Lung (tissue), 12 donors: ENCODE results near the gene ART4. TPM values are rescaled to one million over a fixed set of nuclear protein-coding genes. Genes with fewer than 3 reads are reported as not detected.
A peak's percentile ranks its signal among the peaks of the same experiment; 100 is the strongest.

ENCODE experiments used
- ATAC-seq: fragments of 200-7000 bp; cut with Tn5 transposase; one replicate; pipeline ENCODE4 v1.9.1; 2020; ENCODE audit warnings: moderate number of reproducible peaks; ENCODE audit not compliant: insufficient read depth, low FRiP score
- DNase-seq, 3 donors: peaks; one replicate each; pipeline ENCODE4 v3.0.0-alpha.2; 2013 to 2017
- H3K27ac ChIP-seq, 2 donors: one replicate each; pipeline ENCODE4 v1.5.1; 2013; ENCODE audit warnings: mild to moderate bottlenecking in 2 of 2, moderate library complexity in 2 of 2, control low read depth in 1 of 2, inconsistent platforms in 1 of 2, low read depth in 1 of 2, low read length in 1 of 2
- H3K27me3 ChIP-seq, 3 donors: one replicate each; pipeline ENCODE4 v1.5.1; 2013; ENCODE audit warnings: low read length in 2 of 3; ENCODE audit not compliant: control insufficient read depth in 3 of 3, insufficient read depth in 3 of 3
- H3K36me3 ChIP-seq, 4 donors: one replicate each; pipeline ENCODE4 v1.5.1; 2013; ENCODE audit warnings: low read length in 4 of 4, mild to moderate bottlenecking in 1 of 4, moderate library complexity in 1 of 4; ENCODE audit not compliant: control insufficient read depth in 4 of 4, insufficient read depth in 4 of 4
- H3K4me1 ChIP-seq, 5 donors: one replicate each; pipeline ENCODE4 v1.5.1; 2013; ENCODE audit warnings: low read length in 5 of 5, mild to moderate bottlenecking in 2 of 5, moderate library complexity in 1 of 5; ENCODE audit not compliant: control insufficient read depth in 5 of 5, insufficient read depth in 5 of 5
- H3K4me3 ChIP-seq: one replicate; pipeline ENCODE4 v1.5.1; 2013; ENCODE audit warnings: mild to moderate bottlenecking, control low read depth, moderate library complexity
- H3K9ac ChIP-seq, 2 donors: one replicate each; pipeline ENCODE4 v1.5.1; 2013; ENCODE audit warnings: low read length in 2 of 2, control low read depth in 1 of 2; ENCODE audit not compliant: insufficient read depth in 1 of 2
- H3K9me3 ChIP-seq, 4 donors: one replicate each; pipeline ENCODE4 v1.5.1; 2013; ENCODE audit warnings: low read length in 3 of 4, mild to moderate bottlenecking in 1 of 4, moderate library complexity in 1 of 4; ENCODE audit not compliant: control insufficient read depth in 4 of 4, insufficient read depth in 3 of 4
- CTCF ChIP-seq: IDR thresholded peaks from 2 replicates; pipeline ENCODE4 v1.5.1; 2012; ENCODE audit warnings: mild to moderate bottlenecking; ENCODE audit errors: control extremely low read depth, extremely low read depth
- WGBS, 2 donors: extraction: QIAGEN DNeasy Blood & Tissue Kit; methylation state at CpG; one replicate each; pipeline ENCODE4 v1.1.7; 2013; 5-methylcytosine and 5-hydroxymethylcytosine counted together
- polyA plus RNA-seq, 2 donors: library from polyadenylated mRNA; stranded (reverse); fragments of 200-250 nt; gene quantifications; one replicate each; pipeline ENCODE4 v1.2.1, GENCODE V29; 2013
- total RNA-seq, 2 donors: library from RNA; depleted of rRNA in 1 of 2; stranded (reverse); fragments of >200 nt in 1 of 2; gene quantifications; one replicate each; pipeline ENCODE4 v1.2.1, GENCODE V29; 2014 to 2021
- donor health status: control.
- donor health status: control.
- donor health status: Bipolar disorder and iron deficiency.
- donor health status: healthy.
- donor health status: DM: yes; HTN: yes; CAD: no.

The ART4 gene
- total and polyA plus RNA-seq, 4 donors, result 0.76 to 3.1 (median 0.92) TPM

GRCh38 chr12:14883686-14884085 is 40.4 kb upstream of the ART4 start:
- peaks cover 0 to 38% (median 7%) of the 10 kb centered on the region in 5 donors for H3K4me1 ChIP-seq
- DNase-seq (peak; percentile 69 to 94 (median 93)), ATAC-seq (no peak)
- TF ChIP-seq CTCF, result no peak
- H3K27ac ChIP-seq, result peak overlapping the region in 1 of 2 donors; percentile 56
- no peak overlapping the region for H3K4me3 ChIP-seq
- no peaks in the 10 kb centered on the region for H3K27me3 ChIP-seq
- H3K9ac ChIP-seq, result no peak overlapping the region
- H3K36me3 ChIP-seq, result peaks cover 0 to 1% (median 0%) of the 10 kb centered on the region in 4 donors
- 79 to 88% methylated on average over 10 of the region's 10 CpGs for WGBS, 2 donors
- H3K9me3 ChIP-seq, result no peaks in the 10 kb centered on the region

GRCh38 chr12:14880890-14881453 is 37.6 kb upstream of the ART4 start:
- Histone ChIP-seq H3K4me3 (no peak overlapping the region), H3K4me1 (peaks cover 0 to 29% (median 3%) of the 10 kb centered on the region in 5 donors), H3K9ac (no peak overlapping the region), H3K27me3 (no peaks in the 10 kb centered on the region), H3K27ac (no peak overlapping the region), H3K36me3 (peaks cover 0 to 1% (median 0%) of the 10 kb centered on the region in 4 donors), H3K9me3 (no peaks in the 10 kb centered on the region)
- 63 to 75% methylated on average over 6 of the region's 6 CpGs for WGBS, 2 donors
- TF ChIP-seq CTCF, result no peak
- ATAC-seq (no peak), DNase-seq (no peak)

- Histone ChIP-seq H3K36me3 (peaks cover 0 to 1% (median 0%) of the 10 kb centered on the region in 4 donors), H3K9ac (no peak overlapping the region), H3K27me3 (no peaks in the 10 kb centered on the region), H3K27ac (no peak overlapping the region), H3K9me3 (no peaks in the 10 kb centered on the region), H3K4me3 (no peak overlapping the region), H3K4me1 (peaks cover 0 to 15% (median 1%) of the 10 kb centered on the region in 5 donors)
- WGBS, 2 donors, result 93 to 94% methylated on average over 8 of the region's 8 CpGs
- no peak for DNase-seq
- TF ChIP-seq CTCF, result no peak
- ATAC-seq, result no peak
These were observed 36.1 kb upstream of the ART4 start for GRCh38 chr12:14879222-14879933.
